ENCODE measurements around the gene DYNLL2. TPM values are rescaled to one million over a fixed set of nuclear protein-coding genes. Genes with fewer than 3 reads are reported as not detected.

The DYNLL2 gene
- total RNA-seq (10 to 100 TPM in 3 of 5 donors, 1 to 10 TPM in 2; 5.8 to 40.6 (median 20.9) TPM), polyA plus RNA-seq (10 to 100 TPM; 18.5 to 29.4 (median 22.0) TPM)
- long read RNA-seq, donor 1, full-length matches to known transcripts: 4 of 39 reads
- long read RNA-seq, donor 1, partial matches to known transcripts: 35 of 39 reads
- long read RNA-seq, donor 1, other reads (novel, unspliced or antisense): 0 of 39 reads
- long read RNA-seq, donor 2, full-length matches to known transcripts: 8 of 8 reads
- long read RNA-seq, donor 2, partial matches to known transcripts: 0 of 8 reads
- long read RNA-seq, donor 2, other reads (novel, unspliced or antisense): 0 of 8 reads
- long read RNA-seq, donor 3, full-length matches to known transcripts: 5 of 5 reads
- long read RNA-seq, donor 3, partial matches to known transcripts: 0 of 5 reads
- long read RNA-seq, donor 3, other reads (novel, unspliced or antisense): 0 of 5 reads
- long read RNA-seq, donor 4: 0 reads
- long read RNA-seq, donor 5, full-length matches to known transcripts: 5 of 5 reads
- long read RNA-seq, donor 5, partial matches to known transcripts: 0 of 5 reads
- long read RNA-seq, donor 5, other reads (novel, unspliced or antisense): 0 of 5 reads
- long read RNA-seq, donor 6, full-length matches to known transcripts: 7 of 7 reads
- long read RNA-seq, donor 6, partial matches to known transcripts: 0 of 7 reads
- long read RNA-seq, donor 6, other reads (novel, unspliced or antisense): 0 of 7 reads
- long read RNA-seq, donor 7, full-length matches to known transcripts: 12 of 18 reads
- long read RNA-seq, donor 7, partial matches to known transcripts: 6 of 18 reads
- long read RNA-seq, donor 7, other reads (novel, unspliced or antisense): 0 of 18 reads
- long read RNA-seq, donor 8, full-length matches to known transcripts: 12 of 12 reads
- long read RNA-seq, donor 8, partial matches to known transcripts: 0 of 12 reads
- long read RNA-seq, donor 8, other reads (novel, unspliced or antisense): 0 of 12 reads
- long read RNA-seq, donor 9, full-length matches to known transcripts: 1 of 52 reads
- long read RNA-seq, donor 9, partial matches to known transcripts: 51 of 52 reads
- long read RNA-seq, donor 9, other reads (novel, unspliced or antisense): 0 of 52 reads
- long read RNA-seq, donor 10, full-length matches to known transcripts: 3 of 3 reads
- long read RNA-seq, donor 10, partial matches to known transcripts: 0 of 3 reads
- long read RNA-seq, donor 10, other reads (novel, unspliced or antisense): 0 of 3 reads

GRCh38 chr17:58082870-58083490 is at the start of gene DYNLL2:
DYNLL2 (plus strand) TSS chr17:58083419; CDS start chr17:58087091, 3,672 bp downstream.
- peak within 1 kb of the TSS; percentile 94 to 98 (median 97) for H3K27ac ChIP-seq
- H3K36me3 ChIP-seq: peaks cover 4 to 21% (median 19%) of the 10 kb centered on the region in 4 donors
- peaks cover 24 to 49% (median 46%) of the 10 kb centered on the region in 4 donors for H3K4me1 ChIP-seq
- 0 to 4% (median 1%) methylated on average over 7 to 35 of the region's 45 CpGs for WGBS, 5 donors
- DNase-seq: peak; percentile 94 to 97
- TF ChIP-seq CTCF (IDR thresholded peaks at IDR 0.05) (no peak), EP300 (IDR thresholded peaks at IDR 0.05) (no peak), POLR2AphosphoS5 (IDR thresholded peaks at IDR 0.05) (peak in 1 of 3 donors; percentile 56), POLR2A (IDR thresholded peaks at IDR 0.05) (no peak)
- H3K9me3 ChIP-seq: no peaks in the 10 kb centered on the region
- H3K27me3 ChIP-seq: no peaks in the 10 kb centered on the region
- intact Hi-C loops (cut with DNase I; ENCODE audit: low total_unique reads): loop anchor here (10.0 kb wide), 1 partner anchor 218 kb away; no protein-coding TSS in a partner anchor
- H3K4me3 ChIP-seq: peak within 1 kb of the TSS; percentile 79 to 99 (median 98)

DNA sequence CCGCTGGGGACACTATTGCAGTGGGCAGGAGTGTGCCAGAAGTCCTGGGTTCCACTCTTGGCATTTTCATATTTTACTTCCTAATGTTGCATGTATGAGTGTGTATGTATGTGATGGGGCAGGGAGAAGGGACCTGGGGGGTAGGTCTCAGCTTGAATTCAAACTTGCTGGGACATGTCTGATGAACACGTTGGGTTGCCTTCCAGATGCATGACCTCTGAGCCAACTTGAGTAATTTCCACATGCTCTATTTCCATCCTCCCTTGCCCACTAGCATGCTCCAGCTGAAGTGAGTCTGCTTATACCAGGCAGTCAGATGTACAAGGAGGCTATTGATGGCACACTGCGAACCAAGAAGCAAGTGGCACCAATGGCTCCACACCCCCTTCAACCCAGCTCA is 43.2 kb upstream of the DYNLL2 start:
- Histone ChIP-seq H3K27ac (no peak overlapping the region), H3K4me3 (no peak overlapping the region), H3K4me1 (no peaks in the 10 kb centered on the region), H3K27me3 (peaks cover 0 to 44% (median 0%) of the 10 kb centered on the region in 3 donors), H3K9me3 (no peaks in the 10 kb centered on the region), H3K36me3 (no peaks in the 10 kb centered on the region)
- DNase-seq: no peak
- intact Hi-C loops (cut with DNase I; ENCODE audit: low total_unique reads): no loop called here
- WGBS, 5 donors: 71 to 90% (median 84%) methylated on average over 2 to 3 of the region's 3 CpGs
- TF ChIP-seq POLR2AphosphoS5 (IDR thresholded peaks at IDR 0.05): no peak
- TF ChIP-seq EP300 (IDR thresholded peaks at IDR 0.05): no peak
- no peak for TF ChIP-seq CTCF (IDR thresholded peaks at IDR 0.05)
- no peak for TF ChIP-seq POLR2A (IDR thresholded peaks at IDR 0.05)

GRCh38 chr17:58040386-58040785 is 42.8 kb upstream of the DYNLL2 start:
- DNase-seq: no peak
- TF ChIP-seq CTCF (IDR thresholded peaks at IDR 0.05) (no peak), POLR2A (IDR thresholded peaks at IDR 0.05) (no peak), EP300 (IDR thresholded peaks at IDR 0.05) (no peak), POLR2AphosphoS5 (IDR thresholded peaks at IDR 0.05) (no peak)
- intact Hi-C loops (cut with DNase I; ENCODE audit: low total_unique reads): no loop called here
- peaks cover 0 to 41% (median 0%) of the 10 kb centered on the region in 3 donors for H3K27me3 ChIP-seq
- H3K36me3 ChIP-seq: no peaks in the 10 kb centered on the region
- no peak overlapping the region for H3K27ac ChIP-seq
- no peaks in the 10 kb centered on the region for H3K4me1 ChIP-seq
- H3K9me3 ChIP-seq: no peaks in the 10 kb centered on the region
- H3K4me3 ChIP-seq: no peak overlapping the region
- 66 to 76% (median 71%) methylated on average over 6 to 8 of the region's 8 CpGs for WGBS, 5 donors
